Chondrocyte (in vitro differentiated cells): Measurements from ENCODE around the gene HSDL2. TPM values are rescaled to one million over a fixed set of nuclear protein-coding genes. Genes with fewer than 3 reads are reported as not detected.
A peak's percentile ranks its signal among the peaks of the same experiment; 100 is the strongest.

Source experiments
- DNase-seq: peaks from one replicate; pipeline ENCODE4 v3.0.0; 2021; ENCODE audit warnings: mixed read lengths, low spot score
- H3K27ac Mint-ChIP-seq: one replicate; pipeline ENCODE4 v1.8.0; 2021; ENCODE audit warnings: mild to moderate bottlenecking, moderate library complexity, mixed read lengths; ENCODE audit not compliant: unreplicated experiment
- H3K27me3 Mint-ChIP-seq: 2 replicates; pipeline ENCODE4 v1.8.0; 2021; ENCODE audit warnings: low read depth, mixed read lengths
- H3K36me3 Mint-ChIP-seq: 2 replicates; pipeline ENCODE4 v1.8.0; 2021; ENCODE audit warnings: low read depth, mixed read lengths
- H3K4me1 Mint-ChIP-seq: 2 replicates; pipeline ENCODE4 v1.8.0; 2021; ENCODE audit warnings: low read depth, mild to moderate bottlenecking, mixed read lengths
- H3K4me3 Mint-ChIP-seq: one replicate; pipeline ENCODE4 v1.8.0; 2021; ENCODE audit warnings: mild to moderate bottlenecking, moderate library complexity, mixed read lengths; ENCODE audit not compliant: unreplicated experiment
- H3K9me3 Mint-ChIP-seq: 2 replicates; pipeline ENCODE4 v1.8.0; 2021; ENCODE audit warnings: low read depth, mixed read lengths
- total RNA-seq: library from RNA; stranded (reverse); gene quantifications from 3 replicates; pipeline ENCODE4 v1.2.1, GENCODE V29; 2021
- TF ChIP-seq, protein P1 (sequence below): fragments of 200-600 bp; sonication (generic); IDR thresholded peaks from 2 replicates; pipeline ENCODE4 v1.5.0; 2021; ENCODE audit warnings: antibody characterized with exemption, mild to moderate bottlenecking, moderate library complexity

Gene HSDL2
- total RNA-seq, 1 donor from 2014 or later: 20.6 TPM

DNA sequence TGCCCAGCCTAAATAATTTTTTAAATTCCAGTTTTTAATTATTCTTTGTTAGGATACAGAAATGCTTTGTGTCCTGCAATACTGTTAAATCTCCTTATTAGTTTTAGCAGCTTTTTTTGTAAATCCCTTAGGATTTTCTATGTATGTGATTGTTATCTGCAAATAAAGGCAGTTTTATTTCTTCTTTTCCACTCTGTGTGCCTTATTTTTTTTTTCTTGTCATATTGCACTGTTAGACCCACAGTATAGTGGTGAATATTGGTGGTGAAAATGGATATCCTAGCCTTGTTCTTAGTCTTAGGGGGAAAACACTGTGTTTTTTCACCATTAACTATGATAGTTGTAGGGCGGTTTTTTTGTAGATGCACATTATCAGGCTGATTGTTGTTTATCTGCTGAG is 95.4 kb downstream of the HSDL2 start:
- peaks cover 14% of the 10 kb centered on the region for H3K9me3 Mint-ChIP-seq
- TF ChIP-seq, protein P1, sequence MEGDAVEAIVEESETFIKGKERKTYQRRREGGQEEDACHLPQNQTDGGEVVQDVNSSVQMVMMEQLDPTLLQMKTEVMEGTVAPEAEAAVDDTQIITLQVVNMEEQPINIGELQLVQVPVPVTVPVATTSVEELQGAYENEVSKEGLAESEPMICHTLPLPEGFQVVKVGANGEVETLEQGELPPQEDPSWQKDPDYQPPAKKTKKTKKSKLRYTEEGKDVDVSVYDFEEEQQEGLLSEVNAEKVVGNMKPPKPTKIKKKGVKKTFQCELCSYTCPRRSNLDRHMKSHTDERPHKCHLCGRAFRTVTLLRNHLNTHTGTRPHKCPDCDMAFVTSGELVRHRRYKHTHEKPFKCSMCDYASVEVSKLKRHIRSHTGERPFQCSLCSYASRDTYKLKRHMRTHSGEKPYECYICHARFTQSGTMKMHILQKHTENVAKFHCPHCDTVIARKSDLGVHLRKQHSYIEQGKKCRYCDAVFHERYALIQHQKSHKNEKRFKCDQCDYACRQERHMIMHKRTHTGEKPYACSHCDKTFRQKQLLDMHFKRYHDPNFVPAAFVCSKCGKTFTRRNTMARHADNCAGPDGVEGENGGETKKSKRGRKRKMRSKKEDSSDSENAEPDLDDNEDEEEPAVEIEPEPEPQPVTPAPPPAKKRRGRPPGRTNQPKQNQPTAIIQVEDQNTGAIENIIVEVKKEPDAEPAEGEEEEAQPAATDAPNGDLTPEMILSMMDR: no peak
- H3K27ac Mint-ChIP-seq: no peak overlapping the region
- no peaks in the 10 kb centered on the region for H3K4me1 Mint-ChIP-seq
- H3K4me3 Mint-ChIP-seq: no peak overlapping the region
- DNase-seq: no peak
- no peaks in the 10 kb centered on the region for H3K27me3 Mint-ChIP-seq
- peaks cover 20% of the 10 kb centered on the region for H3K36me3 Mint-ChIP-seq

DNA sequence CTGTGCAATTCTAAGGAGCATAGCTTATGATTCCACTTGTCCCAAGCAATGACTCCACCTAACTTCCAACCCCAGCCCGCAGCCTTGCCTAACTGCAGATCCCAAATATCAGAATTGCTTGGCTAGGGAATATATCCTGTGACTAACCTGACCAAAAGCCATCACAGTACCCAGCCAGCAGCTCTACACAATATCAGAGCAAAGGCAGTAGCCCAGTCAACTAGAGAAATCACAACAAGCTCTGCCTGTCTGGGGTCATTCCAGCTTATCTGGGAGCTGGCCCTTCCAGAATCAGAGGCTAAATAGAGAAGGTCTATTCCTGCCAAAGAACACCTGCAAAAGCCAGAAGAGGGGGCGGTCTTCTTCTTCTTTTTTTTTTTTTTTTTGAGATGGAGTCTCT is 97.4 kb downstream of the HSDL2 start:
- Mint-ChIP-seq H3K4me3 (no peak overlapping the region), H3K9me3 (peaks cover 14% of the 10 kb centered on the region), H3K36me3 (peaks cover 15% of the 10 kb centered on the region), H3K27me3 (no peaks in the 10 kb centered on the region), H3K4me1 (no peaks in the 10 kb centered on the region), H3K27ac (no peak overlapping the region)
- TF ChIP-seq, protein P1: no peak
- DNase-seq: no peak

DNA sequence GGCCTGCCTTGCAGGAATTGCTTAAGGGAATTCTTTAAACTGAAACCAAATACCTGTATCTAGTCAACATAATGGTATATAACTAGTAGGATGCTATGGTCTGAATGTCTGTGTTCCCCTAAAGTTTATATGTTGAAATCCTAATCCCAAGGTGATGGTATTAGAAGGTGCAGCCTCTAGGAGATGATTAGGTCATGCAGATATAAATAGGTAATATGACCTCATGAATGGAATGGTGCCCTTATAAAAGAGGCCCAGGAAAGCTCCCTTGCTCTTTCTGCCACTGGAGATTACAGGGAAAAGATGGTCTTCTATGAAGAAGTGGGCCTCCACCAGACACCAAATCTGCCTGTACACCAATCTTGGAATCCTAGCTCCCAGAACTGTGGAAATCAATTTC is 99.3 kb downstream of the HSDL2 start:
- Mint-ChIP-seq H3K36me3 (peaks cover 12% of the 10 kb centered on the region), H3K27ac (no peak overlapping the region), H3K9me3 (peaks cover 14% of the 10 kb centered on the region), H3K4me1 (no peaks in the 10 kb centered on the region), H3K27me3 (no peaks in the 10 kb centered on the region), H3K4me3 (no peak overlapping the region)
- DNase-seq: no peak
- TF ChIP-seq, protein P1: no peak

DNA sequence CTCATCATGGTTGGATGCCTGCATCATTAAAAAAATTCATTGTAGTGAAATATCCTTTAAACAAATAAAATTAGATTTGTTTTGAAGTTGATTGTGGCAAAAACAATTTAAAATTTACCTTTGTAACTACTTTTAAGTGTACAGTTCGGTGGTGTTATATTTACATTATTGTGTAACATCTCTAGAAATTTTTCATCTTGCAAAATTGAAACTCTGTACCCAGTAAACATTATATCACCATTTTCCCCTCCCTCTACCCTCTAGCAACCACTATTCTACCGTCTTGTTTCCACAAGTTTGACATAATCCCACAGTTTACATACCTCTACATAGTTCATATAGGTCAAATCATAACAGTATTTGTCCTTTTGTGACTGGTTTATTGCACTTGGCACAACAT is 104.7 kb downstream of the HSDL2 start:
- no peak for DNase-seq
- no peak overlapping the region for H3K4me3 Mint-ChIP-seq
- no peak overlapping the region for H3K27ac Mint-ChIP-seq
- no peaks in the 10 kb centered on the region for H3K36me3 Mint-ChIP-seq
- TF ChIP-seq, protein P1: no peak
- H3K4me1 Mint-ChIP-seq: peaks cover 16% of the 10 kb centered on the region
- no peaks in the 10 kb centered on the region for H3K9me3 Mint-ChIP-seq
- H3K27me3 Mint-ChIP-seq: no peaks in the 10 kb centered on the region

DNA sequence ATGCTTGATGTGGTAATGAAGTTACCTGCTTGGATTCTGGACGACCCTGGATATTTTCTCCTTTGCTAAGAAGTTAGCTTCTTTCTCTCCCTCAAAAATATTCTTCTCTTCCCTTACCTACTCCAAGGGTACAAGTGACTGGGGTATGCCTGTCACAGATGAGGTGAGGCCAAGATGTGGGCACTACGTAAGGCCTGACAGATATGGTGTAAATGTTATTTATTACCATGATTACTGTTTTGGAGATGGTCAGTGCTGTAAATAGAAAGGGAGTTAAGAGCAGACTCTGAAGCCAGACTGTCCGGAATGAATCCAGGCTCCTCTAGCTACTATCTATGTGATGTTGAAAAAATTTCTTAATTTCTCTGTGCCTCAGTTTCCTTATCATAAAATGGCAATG is 105.7 kb downstream of the HSDL2 start:
- Mint-ChIP-seq H3K4me1 (peaks cover 16% of the 10 kb centered on the region), H3K9me3 (no peaks in the 10 kb centered on the region), H3K36me3 (no peaks in the 10 kb centered on the region), H3K27ac (no peak overlapping the region), H3K27me3 (no peaks in the 10 kb centered on the region), H3K4me3 (peak overlapping the region; percentile 87)
- TF ChIP-seq, protein P1: no peak
- DNase-seq: no peak
